ENCODE data around the gene EIF4E1B. TPM values are rescaled to one million over a fixed set of nuclear protein-coding genes. Genes with fewer than 3 reads are reported as not detected.

Gene EIF4E1B
- total RNA-seq, 1 experiment from 2014 or later, result not detected

- no peak for DNase-seq
- Histone ChIP-seq H3K27me3 (peaks cover 5% of the 10 kb centered on the region; the same call in 1 of the 2 replicates), H3K4me3 (no peak overlapping the region), H3K36me3 (no peaks in the 10 kb centered on the region), H3K4me1 (no peaks in the 10 kb centered on the region), H3K9me3 (replicated peaks) (no peaks in the 10 kb centered on the region), H3K27ac (no peak overlapping the region)
Observed at GRCh38 chr5:176670449-176670848, 40.0 kb downstream of the EIF4E1B start.

GRCh38 chr5:176671399-176671798 is 40.9 kb downstream of the EIF4E1B start:
- DNase-seq, result no peak
- Histone ChIP-seq H3K4me3 (no peak overlapping the region), H3K9me3 (replicated peaks) (no peaks in the 10 kb centered on the region), H3K27me3 (peaks cover 5% of the 10 kb centered on the region; the same call in 1 of the 2 replicates), H3K36me3 (no peaks in the 10 kb centered on the region), H3K27ac (no peak overlapping the region), H3K4me1 (no peaks in the 10 kb centered on the region)

GRCh38 chr5:176671890-176672747 is 41.6 kb downstream of the EIF4E1B start:
- Histone ChIP-seq H3K27me3 (peaks cover 5% of the 10 kb centered on the region; the same call in 1 of the 2 replicates), H3K27ac (no peak overlapping the region), H3K4me3 (no peak overlapping the region), H3K4me1 (no peaks in the 10 kb centered on the region), H3K9me3 (replicated peaks) (no peaks in the 10 kb centered on the region), H3K36me3 (no peaks in the 10 kb centered on the region)
- DNase-seq, result no peak

GRCh38 chr5:176673651-176674583 is 43.4 kb downstream of the EIF4E1B start:
- Histone ChIP-seq H3K27me3 (peaks cover 5% of the 10 kb centered on the region; the same call in 1 of the 2 replicates), H3K4me3 (no peak overlapping the region), H3K4me1 (no peaks in the 10 kb centered on the region), H3K9me3 (replicated peaks) (no peaks in the 10 kb centered on the region), H3K27ac (no peak overlapping the region), H3K36me3 (no peaks in the 10 kb centered on the region)
- DNase-seq, result no peak

GRCh38 chr5:176674799-176675198 is 44.3 kb downstream of the EIF4E1B start:
- Histone ChIP-seq H3K4me1 (no peaks in the 10 kb centered on the region), H3K27me3 (peaks cover 3% of the 10 kb centered on the region; the same call in 1 of the 2 replicates), H3K9me3 (replicated peaks) (no peaks in the 10 kb centered on the region), H3K27ac (no peak overlapping the region), H3K36me3 (no peaks in the 10 kb centered on the region), H3K4me3 (no peak overlapping the region)
- no peak for DNase-seq

- no peaks in the 10 kb centered on the region for H3K9me3 ChIP-seq (replicated peaks)
- DNase-seq, result no peak
- H3K27me3 ChIP-seq, result no peaks in the 10 kb centered on the region
- H3K27ac ChIP-seq, result no peak overlapping the region
- no peak overlapping the region for H3K4me3 ChIP-seq
- H3K4me1 ChIP-seq, result no peaks in the 10 kb centered on the region
- no peaks in the 10 kb centered on the region for H3K36me3 ChIP-seq
Observed at GRCh38 chr5:176675676-176676360, 45.3 kb downstream of the EIF4E1B start.

GRCh38 chr5:176676361-176676824 is 45.9 kb downstream of the EIF4E1B start:
- Histone ChIP-seq H3K4me1 (no peaks in the 10 kb centered on the region), H3K4me3 (no peak overlapping the region), H3K27ac (no peak overlapping the region), H3K27me3 (no peaks in the 10 kb centered on the region), H3K36me3 (no peaks in the 10 kb centered on the region), H3K9me3 (replicated peaks) (no peaks in the 10 kb centered on the region)
- no peak for DNase-seq

- DNase-seq, result no peak
- peaks cover 7% of the 10 kb centered on the region; the same call in 1 of the 2 replicates for H3K27me3 ChIP-seq
Observed at GRCh38 chr5:176677209-176677939, 46.9 kb downstream of the EIF4E1B start.

GRCh38 chr5:176678584-176678983 is 48.1 kb downstream of the EIF4E1B start:
- peaks cover 8% of the 10 kb centered on the region; the same call in 1 of the 2 replicates for H3K27me3 ChIP-seq

More at GRCh38 chr5:176677209-176677939, 46.9 kb downstream of the EIF4E1B start:
- H3K4me1 ChIP-seq, result no peaks in the 10 kb centered on the region
- H3K4me3 ChIP-seq, result no peak overlapping the region
- no peaks in the 10 kb centered on the region for H3K9me3 ChIP-seq (replicated peaks)
- no peaks in the 10 kb centered on the region for H3K36me3 ChIP-seq
- no peak overlapping the region for H3K27ac ChIP-seq

GRCh38 chr5:176679365-176680225 is 49.1 kb downstream of the EIF4E1B start:
- Histone ChIP-seq H3K36me3 (no peaks in the 10 kb centered on the region), H3K9me3 (replicated peaks) (no peaks in the 10 kb centered on the region), H3K4me1 (no peaks in the 10 kb centered on the region), H3K27ac (no peak overlapping the region), H3K4me3 (no peak overlapping the region), H3K27me3 (peaks cover 8% of the 10 kb centered on the region; the same call in 1 of the 2 replicates)
- no peak for DNase-seq

More at GRCh38 chr5:176678584-176678983, 48.1 kb downstream of the EIF4E1B start:
- DNase-seq, result no peak
- H3K4me3 ChIP-seq, result no peak overlapping the region
- no peaks in the 10 kb centered on the region for H3K36me3 ChIP-seq
- H3K4me1 ChIP-seq, result no peaks in the 10 kb centered on the region
- no peaks in the 10 kb centered on the region for H3K9me3 ChIP-seq (replicated peaks)
- H3K27ac ChIP-seq, result no peak overlapping the region

- Histone ChIP-seq H3K27ac (no peak overlapping the region), H3K36me3 (no peaks in the 10 kb centered on the region), H3K27me3 (peaks cover 8% of the 10 kb centered on the region; the same call in 1 of the 2 replicates), H3K9me3 (replicated peaks) (no peaks in the 10 kb centered on the region), H3K4me3 (no peak overlapping the region), H3K4me1 (no peaks in the 10 kb centered on the region)
- no peak for DNase-seq
Observed at GRCh38 chr5:176680226-176680563, 49.7 kb downstream of the EIF4E1B start.

- H3K9me3 ChIP-seq (replicated peaks), result no peaks in the 10 kb centered on the region
- DNase-seq, result no peak
- peaks cover 8% of the 10 kb centered on the region; the same call in 1 of the 2 replicates for H3K27me3 ChIP-seq
- no peak overlapping the region for H3K27ac ChIP-seq
- no peaks in the 10 kb centered on the region for H3K4me1 ChIP-seq
- H3K36me3 ChIP-seq, result no peaks in the 10 kb centered on the region
- H3K4me3 ChIP-seq, result no peak overlapping the region
Observed at GRCh38 chr5:176682016-176682531, 51.6 kb downstream of the EIF4E1B start.

GRCh38 chr5:176685010-176685409 is 54.5 kb downstream of the EIF4E1B start:
- no peaks in the 10 kb centered on the region for H3K4me1 ChIP-seq
- no peak overlapping the region for H3K27ac ChIP-seq
- H3K27me3 ChIP-seq, result peaks cover 8% of the 10 kb centered on the region; the same call in 1 of the 2 replicates
- H3K9me3 ChIP-seq (replicated peaks), result no peaks in the 10 kb centered on the region
- no peaks in the 10 kb centered on the region for H3K36me3 ChIP-seq
- H3K4me3 ChIP-seq, result no peak overlapping the region
- no peak for DNase-seq
